ENCODE results near the gene ZC3H6.

The ZC3H6 gene

GRCh38 chr2:112251271-112251670 lies 24.1 kb upstream of the ZC3H6 start:
- TF ChIP-seq CTCF (IDR thresholded peaks at IDR 0.05; ENCODE audit: low read depth, low read length), result no peak

GRCh38 chr2:112253261-112253815 lies 22.1 kb upstream of the ZC3H6 start:
- no peak for DNase-seq (ENCODE audit: extremely low read depth, low read depth)
- no peak for TF ChIP-seq CTCF (IDR thresholded peaks at IDR 0.05; ENCODE audit: low read depth, low read length)

More at GRCh38 chr2:112251271-112251670, 24.1 kb upstream of the ZC3H6 start:
- DNase-seq (ENCODE audit: extremely low read depth, low read depth), result no peak

- DNase-seq (ENCODE audit: extremely low read depth, low read depth), result peak; percentile 61
- TF ChIP-seq CTCF (IDR thresholded peaks at IDR 0.05; ENCODE audit: low read depth, low read length), result no peak
These were observed 20.7 kb upstream of the ZC3H6 start, which contains the start of gene ZC3H8 for GRCh38 chr2:112254466-112255240. ZC3H8 (minus strand) TSS chr2:112255042; CDS start chr2:112254981, 61 bp downstream.

GRCh38 chr2:112255875-112256274 lies 19.5 kb upstream of the ZC3H6 start:
- TF ChIP-seq CTCF (IDR thresholded peaks at IDR 0.05; ENCODE audit: low read depth, low read length), result no peak
- no peak for DNase-seq (ENCODE audit: extremely low read depth, low read depth)

- no peak for DNase-seq (ENCODE audit: extremely low read depth, low read depth)
- TF ChIP-seq CTCF (IDR thresholded peaks at IDR 0.05; ENCODE audit: low read depth, low read length), result no peak
These were observed 18.7 kb upstream of the ZC3H6 start for GRCh38 chr2:112256654-112257053.

GRCh38 chr2:112257575-112257974 lies 17.8 kb upstream of the ZC3H6 start:
- TF ChIP-seq CTCF (IDR thresholded peaks at IDR 0.05; ENCODE audit: low read depth, low read length), result no peak
- no peak for DNase-seq (ENCODE audit: extremely low read depth, low read depth)

- no peak; the same call in none of the 2 replicates for TF ChIP-seq CTCF (IDR thresholded peaks at IDR 0.05; ENCODE audit: low read depth, low read length)
These were observed 15.7 kb upstream of the ZC3H6 start for GRCh38 chr2:112259509-112260294.

More at GRCh38 chr2:112259509-112260294, 15.7 kb upstream of the ZC3H6 start:
- peak; percentile 48 for DNase-seq (ENCODE audit: extremely low read depth, low read depth)

All from AG09319 (cell line).